Neural progenitor cell (in vitro differentiated cells): ENCODE data around the gene TNFRSF8.

Experiments
- EZH2phosphoT487 ChIP-seq: fragments of 200-600 bp; sonication (generic); IDR thresholded peaks from 2 replicates; pipeline ENCODE4 v1.6.1; 2017; ENCODE audit warnings: antibody characterized with exemption
- TF ChIP-seq, protein P1 (sequence below): fragments of 200-600 bp; sonication (generic); IDR thresholded peaks from 2 replicates; pipeline ENCODE4 v1.5.1; 2017; ENCODE audit warnings: antibody characterized with exemption, mild to moderate bottlenecking

DNA sequence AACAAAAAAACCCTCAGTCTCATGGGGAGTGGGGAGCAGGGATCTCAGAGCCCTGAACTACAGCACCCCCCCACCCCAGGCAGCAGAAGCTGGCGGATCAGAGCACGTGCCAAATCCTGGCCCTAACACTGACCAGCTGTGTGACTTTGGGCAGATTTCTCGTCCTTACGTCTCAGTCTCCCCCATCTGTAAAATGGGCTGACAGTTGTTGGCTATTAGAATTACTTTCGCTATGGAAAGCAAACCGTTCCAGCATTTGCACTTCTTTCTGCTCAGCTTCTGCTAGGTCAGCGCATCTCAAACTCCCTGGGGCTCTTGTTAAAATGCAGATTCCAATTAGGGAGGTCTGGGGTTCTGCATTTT lies 15.5 kb downstream of the TNFRSF8 start:
- no peak for TF ChIP-seq EZH2phosphoT487
- TF ChIP-seq, protein P1, sequence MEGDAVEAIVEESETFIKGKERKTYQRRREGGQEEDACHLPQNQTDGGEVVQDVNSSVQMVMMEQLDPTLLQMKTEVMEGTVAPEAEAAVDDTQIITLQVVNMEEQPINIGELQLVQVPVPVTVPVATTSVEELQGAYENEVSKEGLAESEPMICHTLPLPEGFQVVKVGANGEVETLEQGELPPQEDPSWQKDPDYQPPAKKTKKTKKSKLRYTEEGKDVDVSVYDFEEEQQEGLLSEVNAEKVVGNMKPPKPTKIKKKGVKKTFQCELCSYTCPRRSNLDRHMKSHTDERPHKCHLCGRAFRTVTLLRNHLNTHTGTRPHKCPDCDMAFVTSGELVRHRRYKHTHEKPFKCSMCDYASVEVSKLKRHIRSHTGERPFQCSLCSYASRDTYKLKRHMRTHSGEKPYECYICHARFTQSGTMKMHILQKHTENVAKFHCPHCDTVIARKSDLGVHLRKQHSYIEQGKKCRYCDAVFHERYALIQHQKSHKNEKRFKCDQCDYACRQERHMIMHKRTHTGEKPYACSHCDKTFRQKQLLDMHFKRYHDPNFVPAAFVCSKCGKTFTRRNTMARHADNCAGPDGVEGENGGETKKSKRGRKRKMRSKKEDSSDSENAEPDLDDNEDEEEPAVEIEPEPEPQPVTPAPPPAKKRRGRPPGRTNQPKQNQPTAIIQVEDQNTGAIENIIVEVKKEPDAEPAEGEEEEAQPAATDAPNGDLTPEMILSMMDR: no peak
